OCI-LY3 (cell line): ENCODE results near the gene LPP.

ENCODE experiments used
- H2AFZ ChIP-seq: fragments of 200-600, 300-600 bp; shearing (Covaris generic); 2 replicates; pipeline ENCODE4 v1.6.0; 2014; ENCODE audit warnings: antibody characterized with exemption, low read depth, low read length
- H3K27ac ChIP-seq: fragments of 200-600, 300-600 bp; sonication (generic); 2 replicates; pipeline ENCODE4 v1.5.1; 2014; ENCODE audit warnings: mild to moderate bottlenecking, low read length, moderate library complexity, mixed read lengths
- H3K27me3 ChIP-seq: fragments of 200-600, 300-600 bp; sonication (generic); 2 replicates; pipeline ENCODE4 v1.6.1; 2014; ENCODE audit warnings: low read depth, low read length, mixed read lengths
- H3K36me3 ChIP-seq: fragments of 200-600, 300-600 bp; sonication (generic); replicated peaks from 2 replicates; pipeline ENCODE3; 2014; ENCODE audit warnings: low read depth, low read length, mixed read lengths
- H3K4me1 ChIP-seq: fragments of 300-600, 200-600 bp; sonication (generic); 2 replicates; pipeline ENCODE4 v1.6.1; 2014; ENCODE audit warnings: low read length, mixed read lengths
- H3K4me2 ChIP-seq: fragments of 200-600, 300-600 bp; sonication (generic); 2 replicates; pipeline ENCODE4 v1.6.1; 2014; ENCODE audit warnings: low read length, mixed read lengths
- H3K4me3 ChIP-seq: fragments of 300-600, 200-600 bp; sonication (generic); 2 replicates; pipeline ENCODE4 v1.5.1; 2014; ENCODE audit warnings: antibody characterized with exemption, mild to moderate bottlenecking, low read length, moderate library complexity
- H3K79me2 ChIP-seq: fragments of 300-600, 200-600 bp; shearing (Covaris generic); 2 replicates; pipeline ENCODE4 v1.6.1; 2014; ENCODE audit warnings: mild to moderate bottlenecking, low read length, mixed read lengths
- H3K9ac ChIP-seq: fragments of 300-600, 200-600 bp; shearing (Covaris generic); 2 replicates; pipeline ENCODE4 v1.6.0; 2014; ENCODE audit warnings: mild to moderate bottlenecking, low read length, moderate library complexity
- H3K9me3 ChIP-seq: fragments of 200-600, 300-600 bp; shearing (Covaris generic); 2 replicates; pipeline ENCODE4 v1.6.1; 2014; ENCODE audit warnings: low read length, mixed read lengths; ENCODE audit not compliant: insufficient read depth
- H4K20me1 ChIP-seq: fragments of 200-600, 300-600 bp; sonication (generic); 2 replicates; pipeline ENCODE4 v1.6.1; 2016; ENCODE audit warnings: low read length, mixed read lengths; ENCODE audit not compliant: insufficient read depth
- EZH2phosphoT487 ChIP-seq: fragments of 200-600 bp; shearing (Covaris generic); IDR thresholded peaks from 2 replicates; pipeline ENCODE4 v1.6.1; 2018; ENCODE audit warnings: antibody characterized with exemption, mixed run types, low read depth
- TF ChIP-seq, protein P1 (sequence below): fragments of 200-600, 300-600 bp; sonication (generic); IDR thresholded peaks from 2 replicates; pipeline ENCODE4 v1.5.1; 2014; ENCODE audit warnings: antibody characterized with exemption, low read length, low read depth

LPP gene

DNA sequence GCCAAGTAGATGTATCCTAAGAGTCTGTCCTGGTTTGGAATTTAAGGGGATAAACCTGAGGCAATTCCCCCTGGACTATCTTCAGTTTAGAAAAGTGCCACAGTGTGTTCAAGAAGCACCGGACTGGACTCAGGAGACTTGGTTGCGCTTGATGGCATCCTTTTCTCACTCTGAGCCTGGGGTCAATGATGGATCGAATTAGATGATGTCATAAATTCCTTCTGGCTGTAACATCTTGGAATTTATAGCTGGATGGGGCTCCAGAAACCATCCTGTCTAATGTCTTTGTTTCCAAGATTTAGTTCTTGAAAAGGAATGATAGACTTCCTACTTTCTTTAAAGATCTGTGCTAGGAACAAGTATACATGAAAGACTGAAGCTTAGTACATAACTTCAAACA lies 280.6 kb downstream of the LPP start:
- peak overlapping the region; percentile 83 for H3K4me2 ChIP-seq
- H3K4me3 ChIP-seq, result peak overlapping the region; percentile 19; the same call in 1 of the 2 replicates
- H3K27me3 ChIP-seq, result no peaks in the 10 kb centered on the region
- no peaks in the 10 kb centered on the region for H3K9me3 ChIP-seq
- TF ChIP-seq EZH2phosphoT487, result no peak
- TF ChIP-seq, protein P1, sequence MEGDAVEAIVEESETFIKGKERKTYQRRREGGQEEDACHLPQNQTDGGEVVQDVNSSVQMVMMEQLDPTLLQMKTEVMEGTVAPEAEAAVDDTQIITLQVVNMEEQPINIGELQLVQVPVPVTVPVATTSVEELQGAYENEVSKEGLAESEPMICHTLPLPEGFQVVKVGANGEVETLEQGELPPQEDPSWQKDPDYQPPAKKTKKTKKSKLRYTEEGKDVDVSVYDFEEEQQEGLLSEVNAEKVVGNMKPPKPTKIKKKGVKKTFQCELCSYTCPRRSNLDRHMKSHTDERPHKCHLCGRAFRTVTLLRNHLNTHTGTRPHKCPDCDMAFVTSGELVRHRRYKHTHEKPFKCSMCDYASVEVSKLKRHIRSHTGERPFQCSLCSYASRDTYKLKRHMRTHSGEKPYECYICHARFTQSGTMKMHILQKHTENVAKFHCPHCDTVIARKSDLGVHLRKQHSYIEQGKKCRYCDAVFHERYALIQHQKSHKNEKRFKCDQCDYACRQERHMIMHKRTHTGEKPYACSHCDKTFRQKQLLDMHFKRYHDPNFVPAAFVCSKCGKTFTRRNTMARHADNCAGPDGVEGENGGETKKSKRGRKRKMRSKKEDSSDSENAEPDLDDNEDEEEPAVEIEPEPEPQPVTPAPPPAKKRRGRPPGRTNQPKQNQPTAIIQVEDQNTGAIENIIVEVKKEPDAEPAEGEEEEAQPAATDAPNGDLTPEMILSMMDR, result no peak
- H3K79me2 ChIP-seq, result no peaks in the 10 kb centered on the region
- no peaks in the 10 kb centered on the region for H4K20me1 ChIP-seq
- H3K9ac ChIP-seq, result 0 out of 2 replicates have a peak overlapping the region, but pooled peaks have one; percentile 67
- H2AFZ ChIP-seq, result no peak overlapping the region
- peaks cover 72% of the 10 kb centered on the region for H3K4me1 ChIP-seq
- H3K27ac ChIP-seq, result peak overlapping the region; percentile 66; the same call in 1 of the 2 replicates
- H3K36me3 ChIP-seq, result no peaks in the 10 kb centered on the region

DNA sequence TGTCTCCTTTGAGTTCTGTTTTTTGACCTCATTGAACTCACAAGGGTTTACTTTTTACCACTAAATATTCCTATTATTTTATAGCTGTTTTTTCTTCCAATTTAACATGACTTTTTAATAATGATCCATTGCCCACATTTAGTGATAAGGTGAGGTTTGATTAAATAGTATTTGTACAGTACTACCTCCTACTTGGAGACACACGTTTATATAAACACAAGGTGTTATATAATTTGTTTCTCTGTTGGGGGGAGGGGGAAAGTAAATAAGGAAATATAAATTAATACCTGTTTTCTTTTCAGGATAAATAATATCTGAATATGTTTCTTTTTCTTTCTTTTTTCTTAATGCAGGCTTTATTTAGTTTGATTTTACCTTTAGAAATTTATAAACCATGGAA lies 281.3 kb downstream of the LPP start:
- no peak overlapping the region for H3K4me3 ChIP-seq
- H3K4me2 ChIP-seq, result no peak overlapping the region
- H2AFZ ChIP-seq, result no peak overlapping the region
- TF ChIP-seq, protein P1, result no peak
- no peak for TF ChIP-seq EZH2phosphoT487
- no peaks in the 10 kb centered on the region for H3K79me2 ChIP-seq
- peaks cover 72% of the 10 kb centered on the region for H3K4me1 ChIP-seq
- H3K36me3 ChIP-seq, result no peaks in the 10 kb centered on the region
- no peak overlapping the region for H3K27ac ChIP-seq
- H3K9me3 ChIP-seq, result no peaks in the 10 kb centered on the region
- no peaks in the 10 kb centered on the region for H3K27me3 ChIP-seq
- no peak overlapping the region for H3K9ac ChIP-seq
- H4K20me1 ChIP-seq, result no peaks in the 10 kb centered on the region

DNA sequence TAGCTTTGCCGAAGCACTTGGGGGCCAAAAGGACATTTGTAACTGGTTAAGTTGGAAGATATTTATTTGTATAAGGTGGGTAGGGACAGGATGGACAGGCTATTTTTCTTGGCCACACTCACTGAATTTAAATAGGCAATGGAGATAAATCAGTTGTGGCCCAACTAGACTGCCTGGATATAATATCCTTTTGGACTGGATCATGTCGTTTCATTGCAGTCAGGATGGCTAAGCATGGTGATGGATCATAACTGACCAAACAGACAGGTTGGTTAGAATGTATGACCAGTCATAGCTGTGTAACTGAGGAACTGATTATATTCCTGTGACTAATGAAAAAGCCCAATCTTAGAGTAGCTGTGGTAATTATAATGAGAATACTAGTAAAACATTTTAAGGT lies 284.0 kb downstream of the LPP start:
- Histone ChIP-seq H3K4me2 (no peak overlapping the region), H3K79me2 (no peaks in the 10 kb centered on the region), H2AFZ (no peak overlapping the region), H3K9ac (no peak overlapping the region), H3K4me1 (peaks cover 82% of the 10 kb centered on the region), H3K9me3 (no peaks in the 10 kb centered on the region), H3K4me3 (no peak overlapping the region), H3K27ac (no peak overlapping the region), H3K36me3 (no peaks in the 10 kb centered on the region), H4K20me1 (no peaks in the 10 kb centered on the region), H3K27me3 (no peaks in the 10 kb centered on the region)
- no peak for TF ChIP-seq EZH2phosphoT487
- TF ChIP-seq, protein P1, result no peak

DNA sequence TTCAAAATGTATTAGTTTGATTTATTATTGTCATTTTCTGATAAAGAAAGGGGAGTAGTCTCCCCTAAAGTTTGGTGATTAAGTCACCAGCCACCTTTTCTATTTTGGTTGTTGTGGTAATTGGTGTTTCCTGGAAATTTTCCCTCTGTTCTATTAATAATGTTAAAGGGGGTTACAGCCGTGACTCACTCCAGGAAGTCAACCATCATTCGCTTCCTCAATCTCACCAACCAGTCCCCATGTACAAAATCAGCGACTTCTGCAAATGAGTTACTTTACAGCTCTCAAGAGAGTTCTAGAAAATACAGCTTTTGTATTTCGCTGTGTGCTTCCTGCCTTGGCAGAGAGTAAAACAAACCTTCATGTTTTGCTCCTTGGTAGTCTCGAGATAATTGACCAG lies 285.1 kb downstream of the LPP start:
- Histone ChIP-seq H3K9me3 (no peaks in the 10 kb centered on the region), H2AFZ (no peak overlapping the region), H3K9ac (peak overlapping the region; percentile 71), H3K4me3 (peak overlapping the region; percentile 21), H3K4me1 (peaks cover 82% of the 10 kb centered on the region), H3K36me3 (no peaks in the 10 kb centered on the region), H3K27ac (peak overlapping the region; percentile 92), H4K20me1 (no peaks in the 10 kb centered on the region), H3K27me3 (no peaks in the 10 kb centered on the region), H3K4me2 (peak overlapping the region; percentile 66), H3K79me2 (no peaks in the 10 kb centered on the region)
- peak; percentile 72; the same call in 1 of the 2 replicates for TF ChIP-seq EZH2phosphoT487
- TF ChIP-seq, protein P1, result no peak
